Hindlimb muscle (tissue), 1 donor: Measurements from ENCODE around the gene TPP1. TPM values are rescaled to one million over a fixed set of nuclear protein-coding genes. Genes with fewer than 3 reads are reported as not detected.

Experiments used
- DNase-seq: peaks from one replicate; pipeline ENCODE4 v3.0.0-alpha.2; 2013
- polyA plus RNA-seq: library from polyadenylated mRNA; unstranded; fragments of 120-200 nt; gene quantifications from one replicate; pipeline ENCODE4 v1.2.1, GENCODE V29; 2013; ENCODE audit not compliant: insufficient read length

Gene TPP1
- polyA plus RNA-seq, 1 donor = 47.9 TPM

GRCh38 chr11:6611092-6611962, 7.9 kb downstream of the TPP1 start:
- DNase-seq = no peak

DNA sequence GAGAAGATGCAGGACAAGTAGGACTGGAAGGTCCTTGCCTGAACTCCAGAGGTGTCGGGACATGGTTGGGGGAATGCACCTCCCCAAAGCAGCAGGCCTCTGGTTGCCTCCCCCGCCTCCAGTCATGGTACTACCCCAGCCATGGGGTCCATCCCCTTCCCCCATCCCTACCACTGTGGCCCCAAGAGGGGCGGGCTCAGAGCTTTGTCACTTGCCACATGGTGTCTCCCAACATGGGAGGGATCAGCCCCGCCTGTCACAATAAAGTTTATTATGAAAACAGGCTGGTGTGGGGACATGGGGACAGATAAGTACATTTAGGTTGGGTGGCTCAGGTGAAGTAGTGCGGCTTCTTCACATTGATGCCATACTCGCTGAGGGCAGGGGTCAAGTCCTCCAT, 8.6 kb downstream of the TPP1 start:
- no peak for DNase-seq

GRCh38 chr11:6609502-6610015, 9.7 kb downstream of the TPP1 start:
- DNase-seq = no peak

- DNase-seq = no peak
These were observed 10.3 kb downstream of the TPP1 start for GRCh38 chr11:6608726-6609501.

- DNase-seq = no peak
These were observed 11.2 kb downstream of the TPP1 start for GRCh38 chr11:6608011-6608410.

- no peak for DNase-seq
These were observed 11.9 kb downstream of the TPP1 start for GRCh38 chr11:6607190-6607795.

GRCh38 chr11:6606471-6607189, 12.6 kb downstream of the TPP1 start:
- peak; percentile 94 for DNase-seq

DNA sequence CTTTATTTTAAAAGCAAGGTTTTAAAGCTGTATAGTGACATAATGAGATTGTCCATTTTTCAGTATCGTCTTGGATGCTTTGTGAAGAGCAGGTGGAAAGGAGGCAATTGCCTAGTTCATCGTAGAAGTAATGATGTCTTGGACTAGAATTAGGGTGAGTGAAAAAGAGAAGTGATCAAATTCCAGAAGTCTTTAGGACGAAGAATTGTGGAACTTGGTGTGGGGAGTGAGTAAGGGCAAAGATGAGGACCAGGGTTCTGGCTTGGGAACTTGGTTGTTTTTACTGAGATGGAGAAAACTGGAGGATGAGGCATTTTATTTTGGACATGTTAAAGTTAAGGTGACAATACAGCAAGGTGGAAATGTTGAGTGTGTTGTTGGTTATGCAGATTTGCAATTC, 14.4 kb downstream of the TPP1 start:
- DNase-seq = no peak

- peak; percentile 57 for DNase-seq
These were observed 15.1 kb downstream of the TPP1 start for GRCh38 chr11:6604081-6604626.

- DNase-seq = peak; percentile 92
These were observed 15.7 kb downstream of the TPP1 start, which contains the start of the genes ILK and RRP8 for GRCh38 chr11:6603287-6604080. TSS of gene ILK (plus strand) at chr11:6603774. CDS start at chr11:6604272, 498 bp downstream. TSS of gene RRP8 (minus strand) at chr11:6603616. CDS start at chr11:6603502, 114 bp downstream.

- DNase-seq = no peak
These were observed 16.9 kb downstream of the TPP1 start for GRCh38 chr11:6602096-6602940.

DNA sequence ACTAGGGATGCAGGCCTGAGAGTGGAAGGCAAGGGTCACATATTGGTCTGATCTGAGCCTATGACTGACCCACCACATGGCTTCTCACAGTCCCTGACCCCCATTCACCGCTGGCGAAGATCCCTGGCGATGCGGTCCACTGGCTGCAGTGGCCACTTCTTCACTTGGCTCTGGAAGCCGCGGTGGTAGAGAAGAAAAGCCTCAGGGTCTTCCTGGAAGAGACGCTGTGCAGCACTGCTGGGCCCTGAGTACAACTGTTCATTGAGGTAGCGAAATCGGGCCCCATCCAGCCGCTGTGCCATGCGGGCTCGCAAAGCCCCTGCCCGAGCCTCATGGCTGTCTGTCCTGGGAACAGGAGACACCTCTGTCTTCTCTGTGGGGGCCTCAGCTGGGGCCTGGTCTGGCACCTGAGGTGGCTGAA, 18.2 kb downstream of the TPP1 start:
- DNase-seq = no peak

DNA sequence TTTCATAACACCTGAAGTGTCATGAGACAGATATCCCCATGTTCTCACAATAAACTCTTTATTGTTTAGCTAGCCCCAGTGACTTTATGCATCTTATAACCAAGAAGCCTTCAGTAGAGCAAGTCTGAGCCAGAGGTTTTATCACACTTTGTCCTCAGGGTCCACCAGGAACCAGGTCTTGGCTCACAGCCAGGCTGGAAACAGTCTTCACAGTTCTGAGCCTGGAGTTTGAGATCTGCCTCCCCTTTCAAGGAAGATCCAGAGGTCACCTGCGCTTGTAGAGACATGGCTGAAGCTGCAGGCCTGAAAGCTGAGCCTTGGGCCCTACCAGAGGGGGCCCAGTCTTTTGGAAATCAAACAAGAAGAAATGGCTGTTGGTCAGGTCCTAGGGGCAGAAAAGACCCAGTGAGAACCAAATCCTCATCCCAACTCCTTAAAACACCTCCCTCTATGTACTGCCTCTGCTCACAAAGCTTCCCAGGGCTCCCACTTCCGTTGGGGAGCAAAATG, 19.3 kb downstream of the TPP1 start:
- DNase-seq = no peak

DNA sequence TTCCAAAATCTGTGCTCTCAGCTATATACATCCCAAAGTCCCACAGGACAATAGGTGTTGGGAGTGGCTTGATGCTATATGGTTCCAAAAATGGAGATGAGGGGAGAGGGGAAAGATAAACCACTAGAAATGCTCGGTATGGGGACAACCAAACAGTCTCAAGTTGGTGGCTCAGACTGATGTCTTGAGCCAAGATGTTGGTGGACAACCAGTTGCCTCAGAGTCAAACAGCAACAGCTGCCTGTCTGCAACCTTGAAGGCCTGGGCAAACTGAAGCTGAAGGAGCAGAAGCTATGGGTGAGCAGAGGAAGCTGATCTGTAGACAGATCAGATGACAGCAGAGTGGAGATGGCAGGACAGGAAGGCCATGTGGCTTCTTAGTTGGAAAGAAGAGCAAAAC, 19.8 kb downstream of the TPP1 start:
- no peak for DNase-seq

DNA sequence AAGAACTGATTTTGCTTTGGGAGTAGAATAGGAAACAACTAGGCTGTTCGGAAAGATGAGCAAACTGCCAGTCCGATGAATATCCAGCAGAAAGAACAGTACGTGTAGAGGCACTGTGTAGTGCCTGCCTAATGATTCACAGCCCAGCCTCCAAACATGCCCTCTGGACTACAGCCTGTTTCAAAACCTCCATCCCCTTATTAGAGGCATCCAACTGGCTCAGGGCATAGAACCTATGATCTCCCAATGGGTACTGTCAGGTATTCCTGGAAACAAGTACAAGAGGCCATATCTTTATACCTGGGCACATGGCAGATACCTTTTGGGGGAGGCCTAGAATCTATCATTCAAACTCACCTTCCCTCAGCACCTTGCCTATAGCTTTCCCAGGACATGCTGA, 20.7 kb downstream of the TPP1 start:
- DNase-seq = no peak

DNA sequence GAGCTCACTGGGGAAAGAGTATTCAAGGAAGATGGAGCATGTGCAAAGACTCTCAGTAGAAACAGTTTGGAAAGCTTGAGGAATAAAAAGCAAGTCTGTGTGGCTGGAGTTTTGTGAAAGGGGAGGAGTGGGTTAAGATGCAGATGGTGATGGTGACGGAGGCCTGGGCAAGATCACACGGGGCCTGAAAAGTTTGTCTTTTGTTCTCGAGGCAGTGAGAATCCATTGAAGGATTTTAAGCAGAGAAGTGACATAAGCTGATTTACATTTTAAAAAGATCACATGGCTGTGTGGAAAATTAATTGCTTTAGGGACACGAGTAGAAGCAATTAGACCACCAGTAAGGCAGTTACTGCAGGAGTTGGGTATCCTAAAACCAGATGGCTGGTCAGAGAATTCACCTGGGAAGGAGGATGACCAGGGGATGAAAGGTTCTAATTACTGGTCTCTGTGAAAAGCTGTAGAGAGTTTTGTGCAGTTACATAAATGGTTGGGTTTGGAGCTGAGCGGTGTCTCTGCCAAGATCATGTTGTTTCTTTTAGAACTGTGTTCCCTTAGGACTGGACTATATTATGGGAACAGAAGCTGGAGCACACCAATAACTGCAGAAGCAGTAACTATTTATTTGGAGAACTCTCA, 22.9 kb downstream of the TPP1 start:
- no peak for DNase-seq

GRCh38 chr11:6594142-6594768, 25.0 kb downstream of the TPP1 start:
- DNase-seq = no peak

- no peak for DNase-seq
These were observed 31.2 kb downstream of the TPP1 start for GRCh38 chr11:6588018-6588417.
